GM11168 (cell line): ENCODE data around the gene RABGAP1L.
"Not testable (repeated sequence)": the region's sequence is repeated elsewhere in the genome, so short reads cannot be mapped to it uniquely, and the experiment has no call there.

Experiments used
- in situ Hi-C: fragments of 300-500 bp; cut with MboI; formaldehyde crosslinking; loops from one replicate; pipeline ENCODE4 v1.12.0; 2022; ENCODE audit warnings: low sequenced_read_pairs; ENCODE audit not compliant: unreplicated experiment

RABGAP1L gene

DNA sequence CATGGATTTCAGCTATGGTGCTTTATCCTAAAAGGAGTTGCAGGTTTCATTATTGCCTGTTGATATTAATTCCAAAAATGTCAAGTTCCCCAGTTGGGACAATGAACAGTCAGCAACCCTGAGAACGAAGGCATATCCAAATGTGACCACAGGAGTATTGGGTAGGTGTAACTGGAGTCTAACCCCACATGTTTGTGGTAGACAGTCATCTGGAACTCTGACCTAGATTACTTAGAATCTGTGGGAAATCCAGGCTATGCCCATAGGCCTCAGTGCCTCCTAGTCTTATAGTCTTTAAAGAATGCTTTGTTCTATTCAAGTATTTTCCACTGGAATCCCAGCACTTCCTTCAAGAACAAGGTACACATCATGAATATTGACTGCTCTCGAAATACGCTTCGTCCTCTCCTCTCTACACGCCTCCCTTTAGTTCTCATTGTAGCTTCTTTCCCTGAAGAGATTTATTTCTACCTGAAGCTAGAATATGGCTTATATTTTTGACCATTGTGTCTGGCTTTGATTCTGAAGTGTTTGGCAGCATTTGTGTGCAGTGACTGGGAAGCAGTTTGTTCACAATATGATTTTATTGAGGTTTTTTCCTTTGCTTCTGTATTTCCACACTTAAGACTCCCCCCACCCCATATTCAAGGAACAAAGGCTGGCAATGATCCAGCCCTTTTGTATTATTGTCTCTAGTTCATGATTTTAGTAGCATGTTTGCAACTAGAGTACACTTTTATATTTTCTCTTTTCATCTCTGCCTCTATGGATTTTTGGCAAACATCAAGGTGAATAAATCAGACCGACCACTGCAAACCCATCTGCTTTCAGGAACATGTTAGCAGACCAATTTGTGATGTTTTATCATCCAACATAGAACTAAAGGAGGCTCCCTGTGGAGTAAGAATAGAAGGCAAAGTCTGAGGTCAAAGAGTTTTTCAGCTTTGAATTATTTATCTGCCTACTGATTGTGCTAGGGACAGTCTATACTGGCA is 467.0 kb downstream of the RABGAP1L start:
- in situ Hi-C loops, result no loop called here

DNA sequence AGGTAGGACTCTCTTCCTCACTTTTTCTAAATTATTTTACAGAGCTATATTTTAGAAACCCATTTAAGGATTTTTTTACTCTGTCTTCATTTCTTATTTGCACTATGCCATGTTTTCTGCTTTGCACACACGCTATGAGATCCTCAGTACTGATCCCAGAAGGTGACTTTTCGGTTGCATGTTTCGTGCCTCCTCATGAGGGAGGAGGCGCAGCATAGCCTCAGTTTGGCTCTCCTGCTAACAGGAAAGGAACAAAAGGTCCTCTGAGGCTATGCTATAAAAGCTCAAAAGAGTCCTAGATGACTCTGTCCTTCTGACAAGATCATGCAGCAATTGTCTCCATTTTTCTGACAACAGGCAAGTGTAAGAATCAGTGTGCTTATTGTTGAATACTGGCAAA is 478.2 kb downstream of the RABGAP1L start:
- in situ Hi-C loops, result no loop called here

DNA sequence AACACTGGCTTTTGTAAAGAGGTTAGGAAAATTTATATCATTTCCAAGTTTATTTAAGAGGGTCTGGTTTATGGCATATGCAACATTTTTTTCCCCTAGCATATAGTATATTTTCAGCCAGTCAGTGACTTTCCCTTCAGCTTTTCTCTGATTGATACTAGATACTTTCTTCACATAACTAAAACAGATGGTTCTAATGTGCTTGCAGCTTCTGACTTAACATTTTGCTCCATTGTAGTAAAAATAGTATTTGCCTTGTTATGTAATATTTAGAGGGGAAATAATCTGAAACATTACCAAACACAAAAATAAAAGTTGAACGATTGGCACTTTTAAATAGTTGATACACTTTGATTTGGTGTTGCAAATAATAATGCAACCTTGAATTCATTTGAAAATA is 480.1 kb downstream of the RABGAP1L start:
- in situ Hi-C loops, result no loop called here

DNA sequence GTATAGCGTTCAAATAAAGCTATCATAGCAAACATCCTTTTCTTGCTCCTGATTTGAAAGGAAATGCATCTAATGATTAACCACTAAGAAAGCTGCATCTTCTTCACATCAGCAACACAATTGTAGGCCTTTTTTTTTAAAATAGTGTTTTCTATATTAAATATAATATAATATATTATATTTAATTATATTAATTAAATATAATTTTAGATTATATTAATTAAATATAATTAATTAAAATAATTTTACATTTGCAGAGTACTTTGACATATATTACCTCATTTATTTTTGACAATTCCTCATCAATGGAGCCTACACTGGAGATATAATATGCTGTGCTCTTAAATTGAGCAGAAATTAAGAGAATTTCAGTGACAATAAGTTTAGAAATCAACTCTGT is 481.5 kb downstream of the RABGAP1L start:
- in situ Hi-C loops, result no loop called here

DNA sequence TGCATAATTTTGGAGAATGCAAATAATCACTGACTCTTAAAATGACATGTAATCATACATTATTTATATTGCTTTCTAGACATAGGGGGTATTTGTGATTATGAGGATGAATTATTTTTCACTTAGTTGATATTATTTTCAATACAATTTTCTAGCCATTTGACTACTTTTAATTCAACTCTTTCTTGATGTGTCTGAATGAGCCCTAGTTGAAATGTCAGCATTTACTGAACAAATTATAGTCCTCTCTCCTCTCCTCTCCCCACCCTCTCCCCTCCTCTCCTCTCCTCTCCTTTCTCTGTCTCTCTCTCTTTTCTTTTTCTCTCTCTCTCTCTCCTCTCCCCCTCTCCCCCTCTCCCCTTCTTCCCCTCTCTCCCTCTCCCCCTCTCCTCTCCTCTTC is 483.1 kb downstream of the RABGAP1L start:
- in situ Hi-C loops, result no loop called here

DNA sequence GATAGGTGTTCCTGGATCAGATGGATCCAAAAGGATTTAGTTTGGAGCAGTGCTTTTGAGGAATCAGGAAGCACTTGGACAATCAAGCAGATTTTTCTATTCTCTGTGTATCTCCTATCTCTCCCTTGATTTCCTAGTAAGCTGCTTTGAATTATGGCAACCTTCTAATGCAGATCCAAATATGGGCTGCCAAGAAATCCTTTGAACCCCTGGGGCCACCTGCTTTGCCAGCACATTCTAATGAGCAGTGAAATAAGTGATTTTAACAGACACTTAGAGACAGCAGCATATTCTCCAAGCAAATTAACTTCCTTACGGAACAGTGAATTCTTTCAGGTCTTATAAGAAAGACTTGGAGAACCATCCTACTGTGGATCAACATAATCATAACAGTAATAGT is 483.9 kb downstream of the RABGAP1L start:
- in situ Hi-C loops, result no loop called here

DNA sequence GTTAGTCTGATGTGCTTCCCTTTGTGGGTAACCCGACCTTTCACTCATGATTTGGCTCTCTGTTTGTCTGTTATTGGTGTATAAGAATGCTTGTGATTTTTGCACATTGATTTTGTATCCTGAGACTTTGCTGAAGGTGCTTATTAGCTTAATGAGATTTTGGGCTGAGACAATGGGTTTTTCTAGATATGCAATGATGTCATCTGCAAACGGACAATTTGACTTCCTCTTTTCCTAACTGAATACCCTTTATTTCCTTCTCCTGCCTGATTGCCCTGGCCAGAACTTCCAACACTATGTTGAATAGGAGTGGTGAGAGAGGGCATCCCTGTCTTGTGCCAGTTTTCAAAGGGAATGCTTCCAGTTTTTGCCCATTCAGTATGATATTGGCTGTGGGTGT is 490.3 kb downstream of the RABGAP1L start:
- in situ Hi-C loops, result not testable (repeated sequence)

DNA sequence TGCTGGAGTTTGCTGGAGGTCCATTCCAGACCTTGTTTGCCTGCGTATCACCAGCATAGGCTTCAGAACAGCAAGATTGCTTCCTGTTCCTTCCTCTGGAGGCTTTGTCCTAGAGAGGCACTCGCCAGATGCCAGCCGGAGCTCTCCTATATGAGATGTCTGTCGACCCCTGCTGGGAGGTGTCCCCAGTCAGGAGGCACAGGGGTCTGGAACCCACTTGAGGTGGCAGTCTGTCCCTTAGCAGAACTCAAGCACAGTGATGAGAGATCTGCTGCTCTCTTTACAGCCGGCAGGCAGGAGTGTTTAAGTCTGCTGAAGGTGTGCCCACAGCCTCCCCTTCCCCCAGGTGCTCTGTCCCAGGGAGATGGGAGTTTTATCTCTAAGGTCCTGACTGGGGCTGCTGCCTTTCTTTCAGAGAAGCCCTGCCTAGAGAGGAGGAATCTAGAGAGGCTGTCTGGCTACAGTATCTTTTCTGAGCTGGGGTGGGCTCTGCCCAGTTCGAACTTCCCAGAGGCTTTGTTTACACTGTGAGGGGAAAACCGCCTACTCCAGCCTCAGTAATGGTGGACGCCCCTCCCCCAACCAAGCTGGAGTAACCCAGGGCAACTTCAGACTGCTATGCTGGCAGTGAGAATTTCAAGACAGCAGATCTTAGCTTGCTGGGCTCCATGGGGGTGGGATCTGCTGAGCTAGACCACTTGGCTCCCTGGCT is 493.4 kb downstream of the RABGAP1L start:
- in situ Hi-C loops, result no loop called here

DNA sequence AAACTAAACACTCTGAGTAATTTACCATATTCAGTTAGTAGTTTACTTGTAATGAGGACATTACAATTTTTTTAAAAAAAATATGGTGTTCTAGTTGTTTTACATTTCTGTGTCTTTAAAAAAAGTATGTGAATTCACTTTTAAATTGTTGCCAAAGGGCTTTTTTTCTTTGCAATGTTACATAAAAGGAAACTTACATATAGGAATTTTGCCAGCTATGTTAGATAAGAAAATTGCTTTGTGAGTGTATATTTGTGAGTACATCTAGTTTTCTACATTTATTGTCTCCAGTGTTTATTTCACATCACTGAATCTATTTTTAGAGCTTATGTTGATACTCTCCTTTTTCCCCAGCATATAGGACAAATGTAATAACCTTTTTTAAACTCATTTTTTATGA is 495.2 kb downstream of the RABGAP1L start:
- in situ Hi-C loops, result no loop called here

DNA sequence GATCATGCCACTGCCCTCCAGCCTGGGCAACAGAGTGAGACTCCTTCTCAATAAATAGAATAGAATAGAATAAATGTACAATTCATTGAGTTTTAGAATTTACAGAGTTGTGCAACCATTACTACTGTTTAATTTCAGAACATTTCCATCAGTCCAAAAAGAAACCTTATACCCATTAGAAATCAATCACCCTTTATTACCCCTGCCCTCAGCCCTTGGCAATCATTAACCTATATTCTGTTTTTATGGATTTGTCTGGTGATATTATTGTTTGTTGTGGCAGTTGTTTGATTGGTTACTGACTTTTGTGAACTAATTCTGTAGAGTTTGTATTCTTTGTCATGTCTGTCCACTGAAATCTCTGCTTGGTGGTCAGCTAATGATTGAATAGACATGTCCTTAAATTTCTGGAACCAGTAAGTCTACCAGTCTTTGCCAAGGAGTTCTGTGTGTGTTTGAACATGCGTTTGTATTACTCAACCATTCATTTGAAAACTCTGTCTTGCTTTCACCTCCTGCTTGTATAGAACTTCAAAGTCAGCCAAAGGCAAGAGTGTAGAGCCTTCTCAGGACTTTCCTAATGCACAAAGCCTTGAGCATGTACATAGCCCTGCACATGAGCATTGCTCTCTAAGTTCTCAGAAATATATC is 497.2 kb downstream of the RABGAP1L start:
- in situ Hi-C loops, result no loop called here

DNA sequence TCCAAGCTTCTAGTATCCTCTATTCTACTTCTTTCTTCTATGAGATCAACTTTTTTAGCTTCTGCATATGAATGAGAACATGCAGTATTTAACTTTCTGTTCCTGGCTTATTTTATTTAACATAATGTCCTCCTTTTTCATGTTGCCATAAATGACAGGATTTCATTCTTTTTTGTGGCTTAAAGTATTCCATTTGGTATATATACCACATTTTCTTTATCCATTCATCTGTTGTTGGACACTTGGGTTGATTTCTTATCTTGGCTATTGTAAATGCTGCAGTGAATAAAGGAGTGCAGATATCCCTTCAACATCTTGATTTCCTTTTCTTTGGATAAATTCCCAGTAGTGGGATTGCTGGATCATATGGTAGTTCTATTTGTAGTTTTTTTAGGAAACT is 498.1 kb downstream of the RABGAP1L start:
- in situ Hi-C loops, result no loop called here

DNA sequence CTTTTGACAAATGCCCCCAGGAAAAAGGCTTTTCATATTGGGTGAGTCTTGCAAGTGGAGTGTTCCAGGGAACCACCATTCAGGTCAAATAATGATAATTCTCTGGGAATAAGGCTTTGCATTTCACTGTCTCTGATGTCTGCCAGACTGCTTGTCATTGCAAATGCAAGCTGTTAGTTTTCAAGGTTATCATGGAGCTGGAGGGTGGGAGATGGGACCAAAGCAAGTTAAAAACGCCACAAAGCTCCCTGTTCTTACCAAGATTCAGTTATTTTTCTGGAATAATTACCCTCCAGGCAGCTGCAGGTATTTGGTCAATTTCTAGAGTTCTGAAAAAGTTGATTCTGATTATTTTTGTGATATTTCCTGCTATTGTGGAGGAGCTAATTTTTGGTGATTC is 498.6 kb downstream of the RABGAP1L start:
- in situ Hi-C loops, result no loop called here

DNA sequence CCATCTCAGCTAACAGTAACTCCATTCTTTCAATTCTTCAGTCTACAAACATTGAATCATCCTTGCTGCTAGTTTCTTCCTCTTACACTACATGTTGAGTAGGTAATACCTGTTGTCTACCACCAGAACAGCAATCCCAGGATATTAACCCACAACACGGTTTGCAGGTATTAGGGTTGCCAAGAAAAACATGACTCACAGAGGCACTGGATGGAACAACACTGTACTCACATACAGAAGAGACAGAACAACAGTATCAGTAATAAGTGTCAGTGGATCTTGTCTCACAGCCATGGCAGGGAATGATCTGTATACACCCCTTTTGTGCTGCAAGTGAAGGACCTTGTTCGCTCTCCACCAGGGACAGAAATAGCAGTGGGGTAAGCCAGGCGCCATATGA is 500.5 kb downstream of the RABGAP1L start:
- in situ Hi-C loops, result no loop called here

DNA sequence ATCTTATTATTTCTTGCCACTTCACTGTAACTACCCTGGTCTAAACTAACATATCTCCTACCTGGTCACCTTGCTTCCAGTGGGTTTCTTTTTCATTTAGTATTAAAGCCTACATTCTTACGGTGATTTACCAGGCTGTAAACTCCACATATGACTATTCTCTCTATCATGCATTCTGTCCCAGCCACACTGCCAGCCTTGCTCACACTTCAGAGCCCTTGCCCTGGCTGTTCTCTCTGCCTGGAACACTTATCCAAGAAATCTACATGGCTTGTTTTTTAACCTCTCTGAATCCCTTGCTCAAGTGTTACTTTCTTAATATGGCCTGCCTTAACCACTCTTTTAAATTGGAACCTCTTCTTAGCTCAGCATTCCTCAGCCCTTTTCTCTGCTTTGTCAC is 501.2 kb downstream of the RABGAP1L start:
- in situ Hi-C loops, result no loop called here

DNA sequence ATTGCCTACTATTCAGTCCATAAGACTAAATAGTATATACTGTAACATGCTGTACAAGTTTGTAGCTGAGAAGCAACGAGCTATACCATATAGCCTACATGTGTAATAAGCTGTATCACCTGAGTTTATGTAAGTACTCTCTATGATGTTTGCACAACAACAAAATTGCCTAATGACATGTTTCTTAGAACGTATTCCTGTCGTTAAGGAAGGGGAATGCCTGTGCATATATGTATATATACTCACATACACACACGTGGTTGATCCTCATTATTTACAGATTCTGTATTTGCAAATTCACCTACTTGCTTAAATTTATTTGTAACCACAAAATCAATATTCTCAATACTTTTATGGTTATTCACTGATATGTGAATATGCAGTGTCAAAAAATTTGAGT is 504.0 kb downstream of the RABGAP1L start:
- in situ Hi-C loops, result no loop called here

DNA sequence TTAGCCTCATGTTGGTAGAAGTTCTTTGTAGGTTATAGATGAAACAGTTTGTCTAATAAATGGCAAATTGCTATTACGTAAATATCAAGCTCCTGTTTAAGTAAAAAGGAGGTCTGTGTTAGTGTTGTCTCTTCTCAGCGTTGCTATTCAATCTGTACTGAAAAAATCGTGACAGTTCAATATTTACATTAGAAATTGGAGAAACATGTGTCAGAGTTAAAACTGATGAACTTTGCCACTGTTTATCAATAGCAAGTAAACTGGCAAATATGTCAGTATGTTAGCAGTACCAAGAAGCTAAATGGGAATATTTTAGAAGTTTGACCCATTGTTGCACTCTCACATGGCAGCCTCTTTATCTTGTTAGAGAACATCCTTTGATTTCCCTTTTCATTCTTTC is 506.9 kb downstream of the RABGAP1L start:
- in situ Hi-C loops, result no loop called here

DNA sequence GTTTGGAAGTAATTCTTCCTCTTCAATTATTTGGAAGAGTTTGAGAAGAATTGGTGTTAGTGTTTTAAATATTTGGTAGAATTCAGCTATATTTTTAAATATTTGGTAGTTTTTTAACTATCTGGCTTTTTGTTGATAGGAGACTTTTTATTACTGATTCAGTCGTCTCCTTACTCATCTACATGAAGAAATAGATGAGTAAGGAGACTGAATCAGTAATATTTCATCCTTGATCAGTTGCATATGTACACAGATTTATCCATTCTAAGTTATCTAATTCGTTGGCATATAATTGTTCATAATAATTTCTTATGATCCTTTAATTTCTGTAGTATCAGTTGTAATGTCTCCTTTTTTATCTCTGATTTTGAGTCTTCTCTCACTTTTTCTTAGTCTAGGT is 512.5 kb downstream of the RABGAP1L start:
- in situ Hi-C loops, result no loop called here

DNA sequence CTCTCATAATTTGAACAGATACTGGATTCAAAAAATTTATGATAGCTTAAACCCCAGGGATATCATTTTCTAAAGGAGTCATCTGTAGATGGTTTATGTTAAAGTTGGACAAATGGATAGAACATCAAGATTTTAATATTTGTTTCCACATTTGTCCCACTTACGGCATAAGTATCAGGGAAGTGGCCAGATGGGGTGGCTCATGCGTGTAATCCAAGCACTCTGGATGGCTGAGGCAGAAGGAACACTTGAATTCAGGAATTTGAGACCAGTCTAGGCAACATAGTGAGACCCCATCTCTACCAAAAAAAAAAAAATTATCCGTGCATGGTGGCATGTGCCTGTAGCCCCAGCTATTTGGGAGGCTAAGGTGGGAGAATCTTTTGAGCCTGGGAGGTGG is 517.5 kb downstream of the RABGAP1L start:
- in situ Hi-C loops, result no loop called here

DNA sequence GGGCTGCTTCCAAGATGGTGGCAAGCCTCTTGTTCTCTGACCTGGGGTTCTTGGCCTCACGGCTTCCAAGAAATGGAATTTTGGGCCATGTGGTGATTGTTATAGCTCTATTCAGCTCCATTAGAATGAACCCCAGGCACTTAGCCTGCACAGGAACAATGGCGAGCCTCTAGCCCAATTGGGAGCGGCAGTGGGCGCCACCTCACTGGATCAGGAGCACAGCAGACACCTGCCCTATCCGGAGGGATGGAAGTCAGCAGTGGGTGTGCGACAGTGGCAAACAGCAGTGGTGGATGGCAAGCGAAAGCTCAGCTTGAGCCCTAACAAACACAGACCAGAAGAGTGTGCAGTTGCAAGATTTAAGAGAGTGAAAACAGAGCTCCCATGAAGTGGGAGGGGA is 519.3 kb downstream of the RABGAP1L start:
- in situ Hi-C loops, result no loop called here

DNA sequence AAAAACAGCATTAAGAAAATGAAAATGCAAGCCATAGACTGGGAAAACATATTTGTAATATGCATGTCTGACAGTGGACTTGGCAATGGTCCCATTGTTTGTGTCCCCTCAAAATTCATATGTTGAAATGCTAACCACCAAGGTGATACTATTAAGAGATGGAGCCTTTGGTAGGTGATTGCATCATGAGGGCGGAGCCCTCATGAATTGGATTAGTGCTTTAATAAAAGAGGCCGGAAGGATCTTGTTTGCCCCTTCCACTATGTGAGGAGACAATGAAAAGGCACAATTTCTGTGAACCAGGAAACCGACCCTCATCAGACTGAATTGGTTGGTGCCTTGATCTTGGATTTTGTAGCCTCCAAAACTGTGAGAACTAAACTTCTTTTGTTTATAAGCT is 520.8 kb downstream of the RABGAP1L start:
- in situ Hi-C loops, result no loop called here

DNA sequence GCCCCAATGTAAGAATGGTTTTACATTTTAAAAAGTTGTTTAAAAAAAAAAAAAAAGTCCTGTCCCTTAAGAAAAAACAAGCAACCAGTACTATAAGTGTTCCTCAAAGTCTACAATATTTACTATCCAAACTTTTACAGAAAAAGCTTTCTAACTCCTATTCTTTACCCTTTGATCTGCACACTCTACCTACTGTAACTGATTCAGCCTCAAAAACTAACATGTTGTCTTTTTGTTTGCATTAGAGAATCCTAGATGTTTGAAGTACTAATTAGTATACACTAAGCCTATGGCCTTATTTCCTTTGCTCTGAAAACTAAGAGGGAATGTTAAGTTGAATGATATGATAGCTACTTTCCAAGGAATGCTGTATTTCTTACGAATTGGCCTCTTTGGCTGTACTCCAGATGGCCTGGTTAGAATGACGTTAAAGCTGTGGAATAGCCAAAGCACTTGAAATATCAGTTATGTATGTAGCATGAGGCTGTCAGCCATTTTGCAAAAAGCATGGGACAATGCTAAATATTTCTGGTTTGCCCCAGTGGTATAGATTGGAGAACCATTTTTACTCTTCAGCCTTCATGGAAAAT is 523.2 kb downstream of the RABGAP1L start:
- in situ Hi-C loops, result no loop called here
